ENCODE measurements around the gene CLEC18A. TPM values are rescaled to one million over a fixed set of nuclear protein-coding genes. Genes with fewer than 3 reads are reported as not detected.

Gene CLEC18A
- total RNA-seq, 4 donors from 2014 or later = 0.83 to 9.9 (median 4.9) TPM

- Histone ChIP-seq H3K9me3 (no peaks in the 10 kb centered on the region), H3K36me3 (peaks cover 0 to 43% (median 0%) of the 10 kb centered on the region in 3 donors), H3K27me3 (no peaks in the 10 kb centered on the region), H3K4me1 (no peaks in the 10 kb centered on the region), H3K4me3 (no peak overlapping the region), H3K27ac (no peak overlapping the region)
- no peak for DNase-seq
- TF ChIP-seq CTCF (IDR thresholded peaks at IDR 0.05) (no peak), POLR2A (IDR thresholded peaks at IDR 0.05) (no peak)
Observed at GRCh38 chr16:69909760-69910159, 41.4 kb upstream of the CLEC18A start.

GRCh38 chr16:69910964-69911363 lies 40.2 kb upstream of the CLEC18A start:
- no peaks in the 10 kb centered on the region for H3K4me1 ChIP-seq
- no peaks in the 10 kb centered on the region for H3K9me3 ChIP-seq
- peaks cover 0 to 43% (median 0%) of the 10 kb centered on the region in 3 donors for H3K36me3 ChIP-seq
- no peak for DNase-seq
- H3K27me3 ChIP-seq = no peaks in the 10 kb centered on the region
- H3K4me3 ChIP-seq = no peak overlapping the region
- H3K27ac ChIP-seq = no peak overlapping the region
- TF ChIP-seq CTCF (IDR thresholded peaks at IDR 0.05) (no peak), POLR2A (IDR thresholded peaks at IDR 0.05) (no peak)

- DNase-seq = no peak
- Histone ChIP-seq H3K9me3 (no peaks in the 10 kb centered on the region), H3K27me3 (no peaks in the 10 kb centered on the region), H3K27ac (no peak overlapping the region), H3K36me3 (peaks cover 0 to 11% (median 0%) of the 10 kb centered on the region in 3 donors), H3K4me3 (no peak overlapping the region), H3K4me1 (no peaks in the 10 kb centered on the region)
- TF ChIP-seq CTCF (IDR thresholded peaks at IDR 0.05) (no peak), POLR2A (IDR thresholded peaks at IDR 0.05) (no peak)
Observed at GRCh38 chr16:69916462-69916861, 34.7 kb upstream of the CLEC18A start.

- Histone ChIP-seq H3K4me3 (no peak overlapping the region), H3K4me1 (no peaks in the 10 kb centered on the region), H3K27ac (no peak overlapping the region), H3K36me3 (peaks cover 0 to 11% (median 0%) of the 10 kb centered on the region in 3 donors), H3K9me3 (no peaks in the 10 kb centered on the region), H3K27me3 (no peaks in the 10 kb centered on the region)
- no peak for TF ChIP-seq POLR2A (IDR thresholded peaks at IDR 0.05)
- no peak for TF ChIP-seq CTCF (IDR thresholded peaks at IDR 0.05)
- DNase-seq = no peak
Observed at GRCh38 chr16:69917311-69917710, 33.8 kb upstream of the CLEC18A start.

- no peak overlapping the region for H3K4me3 ChIP-seq
- no peaks in the 10 kb centered on the region for H3K27me3 ChIP-seq
- TF ChIP-seq POLR2A (IDR thresholded peaks at IDR 0.05) (no peak), CTCF (IDR thresholded peaks at IDR 0.05) (no peak)
- no peak overlapping the region for H3K27ac ChIP-seq
- H3K36me3 ChIP-seq = peaks cover 0 to 11% (median 0%) of the 10 kb centered on the region in 3 donors
- DNase-seq = no peak
- no peaks in the 10 kb centered on the region for H3K4me1 ChIP-seq
- no peaks in the 10 kb centered on the region for H3K9me3 ChIP-seq
Observed at GRCh38 chr16:69917739-69918138, 33.4 kb upstream of the CLEC18A start.

GRCh38 chr16:69918241-69918640 lies 32.9 kb upstream of the CLEC18A start:
- Histone ChIP-seq H3K4me3 (no peak overlapping the region), H3K4me1 (no peaks in the 10 kb centered on the region), H3K27ac (no peak overlapping the region), H3K9me3 (no peaks in the 10 kb centered on the region), H3K27me3 (no peaks in the 10 kb centered on the region), H3K36me3 (peaks cover 0 to 11% (median 0%) of the 10 kb centered on the region in 3 donors)
- DNase-seq = no peak
- TF ChIP-seq POLR2A (IDR thresholded peaks at IDR 0.05) (no peak), CTCF (IDR thresholded peaks at IDR 0.05) (no peak)
